Bronchial epithelial cell (primary cell): ENCODE measurements around the gene LRP5. TPM values are rescaled to one million over a fixed set of nuclear protein-coding genes. Genes with fewer than 3 reads are reported as not detected.
A peak's percentile ranks its signal among the peaks of the same experiment; 100 is the strongest.

Source experiments
- DNase-seq: peaks from one replicate; pipeline ENCODE4 v3.0.0-alpha.2; 2010; ENCODE audit warnings: low read depth
- FAIRE-seq: peaks from 2 replicates; lab custom pipeline; 2011; peaks lifted over from hg19 to GRCh38; lab: Jason Lieb, UNC
- H3K27me3 ChIP-seq: 2 replicates; pipeline ENCODE4 v1.5.1; 2011; ENCODE audit warnings: low read length; ENCODE audit not compliant: control insufficient read depth, insufficient read depth
- H3K36me3 ChIP-seq: 2 replicates; pipeline ENCODE4 v1.5.1; 2011; ENCODE audit warnings: low read length; ENCODE audit not compliant: control insufficient read depth, insufficient read depth
- H3K4me3 ChIP-seq: 2 replicates; pipeline ENCODE4 v1.5.1; 2011; ENCODE audit warnings: mild to moderate bottlenecking, low read depth, low read length, control low read depth
- CTCF ChIP-seq: IDR thresholded peaks from 2 replicates; pipeline ENCODE4 v1.5.1; 2011; ENCODE audit warnings: mild to moderate bottlenecking, moderate library complexity, low read length, control low read depth, inconsistent platforms; ENCODE audit not compliant: insufficient read depth, severe bottlenecking
- total RNA-seq: library from RNA; depleted of rRNA; stranded (reverse); fragments of >200 nt; gene quantifications from 2 replicates; pipeline ENCODE4 v1.2.1, GENCODE V29; 2014

LRP5 gene
- total RNA-seq, 1 donor from 2014 or later = 21.6 TPM

DNA sequence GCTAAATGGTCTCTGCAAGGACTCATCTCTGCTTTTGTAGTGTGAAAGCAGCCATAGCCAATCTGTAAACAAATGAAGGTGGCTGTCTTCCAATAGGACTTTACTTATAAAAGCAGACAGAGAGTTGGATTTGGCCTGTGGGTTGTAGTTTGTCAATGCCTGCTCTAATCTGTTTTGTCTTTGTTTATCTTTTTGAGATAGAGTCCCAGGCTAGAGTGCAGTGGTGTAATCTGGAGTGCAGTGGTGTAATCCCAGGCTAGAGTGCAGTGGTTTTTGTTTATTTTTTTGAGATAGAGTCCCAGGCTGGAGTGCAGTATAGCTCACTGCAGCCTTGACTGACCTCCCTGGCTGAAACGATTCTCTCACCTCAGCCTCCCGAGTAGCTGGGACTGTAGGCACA is 156.7 kb downstream of the LRP5 start:
- peaks cover 2% of the 10 kb centered on the region for H3K36me3 ChIP-seq

GRCh38 chr11:68469642-68470041 is 157.3 kb downstream of the LRP5 start:
- no peak for FAIRE-seq
- no peak for DNase-seq
- Histone ChIP-seq H3K27me3 (no peaks in the 10 kb centered on the region), H3K36me3 (peaks cover 2% of the 10 kb centered on the region), H3K4me3 (no peak overlapping the region)
- no peak for TF ChIP-seq CTCF

More for the DNA sequence above, 156.7 kb downstream of the LRP5 start:
- Histone ChIP-seq H3K27me3 (no peaks in the 10 kb centered on the region), H3K4me3 (no peak overlapping the region)
- DNase-seq (no peak), FAIRE-seq (no peak)
- TF ChIP-seq CTCF = no peak

- Histone ChIP-seq H3K4me3 (no peak overlapping the region), H3K36me3 (peaks cover 2% of the 10 kb centered on the region), H3K27me3 (no peaks in the 10 kb centered on the region)
- FAIRE-seq (no peak), DNase-seq (no peak)
- no peak for TF ChIP-seq CTCF
Measured at GRCh38 chr11:68470304-68470811, 158.0 kb downstream of the LRP5 start.

DNA sequence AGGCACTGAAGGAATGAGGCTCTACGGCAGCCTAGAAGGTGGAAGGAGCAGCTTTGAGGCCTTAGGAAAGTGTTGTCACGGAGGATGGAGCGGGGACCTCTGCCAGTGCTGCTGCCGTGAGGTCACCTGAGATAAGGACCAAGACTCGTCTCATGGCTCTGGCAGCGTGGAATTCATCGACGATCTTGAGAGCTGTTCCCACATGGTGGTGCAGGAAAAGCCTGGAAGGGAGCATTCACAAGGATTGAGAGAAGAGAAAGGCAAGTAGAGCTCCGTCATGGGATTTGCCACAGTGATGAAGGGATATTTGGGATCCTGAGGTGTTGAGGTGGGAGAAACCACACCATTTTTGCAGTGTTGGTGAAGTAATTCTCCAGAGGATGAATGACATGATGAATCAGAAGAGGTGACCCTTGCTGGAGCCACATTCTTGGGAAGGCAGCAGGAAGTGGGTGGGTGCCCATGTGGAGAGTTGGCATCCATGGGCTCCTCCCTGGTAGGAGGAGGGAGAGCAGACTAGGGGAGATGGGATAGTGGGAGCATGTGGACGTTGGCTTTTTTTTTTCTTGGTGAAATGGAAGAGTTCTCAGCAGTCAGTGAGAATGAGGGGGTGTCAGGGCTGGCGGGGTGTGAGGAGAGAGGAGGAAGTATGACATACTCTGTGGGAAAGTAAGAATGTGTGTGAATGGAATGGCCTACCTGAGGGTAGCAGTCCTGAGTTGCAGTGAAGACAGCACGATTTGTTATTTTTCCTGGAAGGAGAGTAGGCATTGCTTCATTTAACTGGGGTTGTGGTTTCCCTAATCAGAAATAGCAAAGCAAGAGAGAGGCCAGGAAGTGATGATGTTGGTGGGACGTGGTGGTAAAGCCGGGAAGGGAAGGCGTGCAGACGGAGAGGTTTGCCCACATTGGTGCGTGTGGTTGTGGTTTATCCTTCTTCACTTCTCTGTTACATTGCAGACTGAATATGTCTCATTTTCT is 159.3 kb downstream of the LRP5 start:
- no peak for FAIRE-seq
- TF ChIP-seq CTCF = no peak
- peak; percentile 50 for DNase-seq
- H3K4me3 ChIP-seq = no peak overlapping the region
- peaks cover 2% of the 10 kb centered on the region for H3K36me3 ChIP-seq
- H3K27me3 ChIP-seq = no peaks in the 10 kb centered on the region

DNA sequence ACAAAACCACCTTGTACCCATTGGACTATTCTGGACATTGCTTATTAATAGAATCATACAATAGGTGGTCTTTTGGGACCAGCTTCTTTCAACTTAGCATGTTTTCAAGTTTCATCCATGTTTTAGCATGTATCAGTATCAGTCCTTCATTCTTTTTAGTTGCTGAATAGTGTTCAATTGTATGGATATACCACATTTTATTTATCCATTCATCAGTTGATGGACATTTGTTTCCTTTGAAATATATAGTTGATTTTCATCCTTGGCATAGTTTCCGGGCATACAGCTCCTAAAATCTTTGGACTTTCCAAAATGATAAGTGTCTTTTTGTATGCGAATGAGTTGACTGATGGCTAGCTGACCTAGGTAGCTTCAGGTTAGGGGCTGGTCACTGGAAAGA is 160.4 kb downstream of the LRP5 start:
- no peak for FAIRE-seq
- H3K36me3 ChIP-seq = peaks cover 2% of the 10 kb centered on the region
- no peak for TF ChIP-seq CTCF
- no peak overlapping the region for H3K4me3 ChIP-seq
- H3K27me3 ChIP-seq = no peaks in the 10 kb centered on the region
- no peak for DNase-seq
